Thyroid gland (tissue), 4 donors: ENCODE data around the gene IFT22. TPM values are rescaled to one million over a fixed set of nuclear protein-coding genes. Genes with fewer than 3 reads are reported as not detected.

ENCODE experiments used
- DNase-seq, 2 donors: peaks; one replicate each; pipeline ENCODE4 v3.0.0-alpha.2; 2019
- H3K27ac ChIP-seq, 3 donors: fragments of 200-600 bp; sonication (generic); 1 replicate in 2 of 3; 2 replicates in 1 of 3; pipeline ENCODE4 v1.5.1; 2016 to 2019; ENCODE audit warnings: mild to moderate bottlenecking in 1 of 3, moderate library complexity in 1 of 3
- H3K27me3 ChIP-seq: fragments of 200-600 bp; sonication (generic); one replicate; pipeline ENCODE4 v1.5.1; 2019
- H3K36me3 ChIP-seq, 2 donors: fragments of 200-600 bp; sonication (generic); one replicate each; pipeline ENCODE4 v1.5.1; 2016 to 2019
- H3K4me1 ChIP-seq, 2 donors: fragments of 200-600 bp; sonication (generic); one replicate each; pipeline ENCODE4 v1.5.1; 2017 to 2019
- H3K4me3 ChIP-seq, 3 donors: fragments of 200-600 bp; sonication (generic); replicated peaks in 1 of 3; 1 replicate in 2 of 3; 2 replicates in 1 of 3; pipeline ENCODE4 v1.5.1; 2016; ENCODE audit warnings: mild to moderate bottlenecking in 1 of 3
- H3K9me3 ChIP-seq: fragments of 200-600 bp; sonication (generic); one replicate; pipeline ENCODE4 v1.5.1; 2017
- POLR2A ChIP-seq, 2 donors: fragments of 450-650 bp; IDR thresholded peaks; one replicate each; pipeline ENCODE4 v1.6.1; 2017; ENCODE audit warnings: antibody characterized with exemption in 2 of 2, mild to moderate bottlenecking in 2 of 2, moderate library complexity in 1 of 2
- WGBS, 2 donors: methylation state at CpG; one replicate each; pipeline ENCODE4 v1.1.5; 2017; 5-methylcytosine and 5-hydroxymethylcytosine counted together
- intact Hi-C: fragments of 100-400 bp; cut with DNase I; formaldehyde crosslinking; loops from one replicate; pipeline ENCODE4 v1.15.1; 2023
- total RNA-seq, 4 donors: library from RNA; depleted of rRNA; stranded (reverse); fragments of >200 nt; gene quantifications; one replicate each; pipeline ENCODE4 v1.2.3, GENCODE V29; 2016
- TF ChIP-seq, protein P1 (sequence below), 6 experiments: fragments of 200-600 bp in 3 of 6; fragments of 450-650 bp in 3 of 6; sonication (generic) in 3 of 6; IDR thresholded peaks; one replicate each; pipeline ENCODE4 v1.5.1; 2016 to 2019; ENCODE audit warnings: antibody characterized with exemption in 6 of 6, mild to moderate bottlenecking in 2 of 6, inconsistent platforms in 1 of 6, moderate library complexity in 1 of 6

Gene IFT22
- total RNA-seq, 4 donors from 2014 or later = 48.2 to 57.2 (median 55.4) TPM

DNA sequence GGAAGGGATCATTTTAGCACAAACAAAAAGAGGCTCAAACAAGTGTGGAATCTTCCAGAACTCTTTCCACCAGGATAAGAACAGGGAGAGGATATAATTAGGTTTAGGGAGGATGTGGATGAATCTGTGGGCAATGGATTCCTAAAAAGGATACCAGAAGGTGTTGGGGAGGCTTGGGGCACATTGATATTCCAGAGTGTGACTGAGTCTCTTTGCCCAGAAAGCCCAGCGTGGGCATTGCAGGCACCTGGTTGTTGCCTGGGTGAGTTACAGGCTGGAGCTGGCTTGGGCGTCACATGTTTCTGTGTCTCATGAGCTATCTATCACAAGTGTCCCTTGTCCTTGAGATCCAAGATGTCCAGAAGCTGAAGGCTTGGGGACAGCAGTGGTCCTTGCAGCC lies 44.3 kb upstream of the IFT22 start:
- H3K27me3 ChIP-seq = no peaks in the 10 kb centered on the region
- intact Hi-C loops = loop anchor here (10.0 kb wide), 1 partner anchor 49 kb away; no protein-coding TSS in a partner anchor
- 89 to 100% methylated on average over 2 of the region's 2 CpGs for WGBS, 2 donors

DNA sequence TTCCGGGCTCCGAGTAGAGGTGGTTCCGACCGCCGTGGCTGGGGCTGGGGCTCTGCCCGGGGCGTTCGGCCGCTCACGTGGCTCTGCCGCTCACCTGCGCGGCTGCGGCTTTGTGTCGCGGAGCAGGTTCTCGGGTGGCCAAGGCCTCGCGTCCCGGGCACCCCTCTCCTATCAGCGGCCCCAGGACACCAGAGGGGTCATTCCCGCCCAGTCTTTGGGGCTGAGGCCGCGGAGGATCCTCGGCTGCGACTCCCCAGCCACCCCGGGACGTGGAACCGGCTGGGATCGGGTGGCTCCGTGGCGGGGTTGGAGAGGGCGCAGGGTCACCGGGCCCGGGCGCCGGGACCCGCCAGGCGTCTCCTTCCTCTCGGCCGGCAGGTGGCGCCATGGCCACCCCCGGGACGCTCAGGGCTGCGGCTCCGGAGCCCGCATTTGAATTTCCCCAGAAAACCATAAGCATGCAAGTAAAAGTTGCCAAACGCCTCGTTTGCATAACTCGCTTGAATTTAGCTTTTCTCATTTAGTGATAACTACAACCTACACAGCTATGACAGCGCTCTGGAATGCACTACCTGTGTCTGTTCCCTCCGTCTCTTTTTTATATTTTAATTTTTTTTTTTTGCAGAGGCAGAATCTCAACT lies 42.2 kb upstream of the IFT22 start:
- no peak for TF ChIP-seq POLR2A (IDR thresholded peaks at IDR 0.05)
- TF ChIP-seq, protein P1, sequence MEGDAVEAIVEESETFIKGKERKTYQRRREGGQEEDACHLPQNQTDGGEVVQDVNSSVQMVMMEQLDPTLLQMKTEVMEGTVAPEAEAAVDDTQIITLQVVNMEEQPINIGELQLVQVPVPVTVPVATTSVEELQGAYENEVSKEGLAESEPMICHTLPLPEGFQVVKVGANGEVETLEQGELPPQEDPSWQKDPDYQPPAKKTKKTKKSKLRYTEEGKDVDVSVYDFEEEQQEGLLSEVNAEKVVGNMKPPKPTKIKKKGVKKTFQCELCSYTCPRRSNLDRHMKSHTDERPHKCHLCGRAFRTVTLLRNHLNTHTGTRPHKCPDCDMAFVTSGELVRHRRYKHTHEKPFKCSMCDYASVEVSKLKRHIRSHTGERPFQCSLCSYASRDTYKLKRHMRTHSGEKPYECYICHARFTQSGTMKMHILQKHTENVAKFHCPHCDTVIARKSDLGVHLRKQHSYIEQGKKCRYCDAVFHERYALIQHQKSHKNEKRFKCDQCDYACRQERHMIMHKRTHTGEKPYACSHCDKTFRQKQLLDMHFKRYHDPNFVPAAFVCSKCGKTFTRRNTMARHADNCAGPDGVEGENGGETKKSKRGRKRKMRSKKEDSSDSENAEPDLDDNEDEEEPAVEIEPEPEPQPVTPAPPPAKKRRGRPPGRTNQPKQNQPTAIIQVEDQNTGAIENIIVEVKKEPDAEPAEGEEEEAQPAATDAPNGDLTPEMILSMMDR (IDR thresholded peaks at IDR 0.05) = peak; percentile 62 to 91 (median 82)
- Histone ChIP-seq H3K27ac (no peak overlapping the region), H3K36me3 (no peaks in the 10 kb centered on the region), H3K4me1 (peaks cover 0 to 20% of the 10 kb centered on the region in 2 donors), H3K27me3 (no peaks in the 10 kb centered on the region), H3K4me3 (peak overlapping the region in 2 of 3 donors; percentile 7 to 39), H3K9me3 (no peaks in the 10 kb centered on the region)
- intact Hi-C loops = loop anchor here (5.0 to 10.0 kb wide), 2 partner anchors 51 to 173 kb away; no protein-coding TSS in a partner anchor
- 3 to 5% methylated on average over 20 to 29 of the region's 52 CpGs for WGBS, 2 donors
- peak; percentile 67 to 68 for DNase-seq

More for the DNA sequence above, 44.3 kb upstream of the IFT22 start:
- Histone ChIP-seq H3K27ac (no peak overlapping the region), H3K4me1 (peaks cover 0 to 20% of the 10 kb centered on the region in 2 donors), H3K4me3 (no peak overlapping the region), H3K9me3 (no peaks in the 10 kb centered on the region), H3K36me3 (no peaks in the 10 kb centered on the region)
- DNase-seq = no peak
- TF ChIP-seq, protein P1 (IDR thresholded peaks at IDR 0.05) = no peak
- no peak for TF ChIP-seq POLR2A (IDR thresholded peaks at IDR 0.05)

DNA sequence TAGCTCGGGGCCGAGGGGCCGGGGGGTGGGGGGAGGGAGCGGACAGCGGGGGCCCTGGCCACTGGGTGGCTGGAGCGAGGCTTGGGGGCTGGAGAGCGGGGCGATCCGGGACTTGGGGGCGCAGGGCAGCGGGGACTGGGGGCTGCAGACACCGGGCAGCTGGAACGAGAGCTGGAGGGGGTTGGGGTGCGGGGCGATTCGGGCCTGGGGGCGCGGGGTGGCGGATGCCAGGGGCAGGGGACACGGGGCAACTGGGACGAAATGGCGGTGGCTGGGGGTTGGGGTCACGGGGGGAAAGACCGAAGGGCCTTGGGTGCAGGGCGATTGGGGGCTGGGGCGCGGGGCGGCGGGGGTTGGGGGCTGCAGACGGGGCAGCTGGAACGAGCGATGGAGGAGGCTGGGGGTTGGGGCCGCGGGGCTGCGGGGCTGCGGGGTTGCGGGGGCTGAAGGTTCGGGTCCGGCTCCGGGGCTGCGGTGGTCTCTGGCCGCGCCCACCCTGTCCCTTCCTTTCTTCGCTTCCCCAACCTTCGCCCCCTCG lies 41.7 kb upstream of the IFT22 start:
- Histone ChIP-seq H3K27me3 (no peaks in the 10 kb centered on the region), H3K36me3 (no peaks in the 10 kb centered on the region), H3K4me3 (peak overlapping the region in 2 of 3 donors; percentile 7 to 39), H3K9me3 (no peaks in the 10 kb centered on the region), H3K4me1 (peaks cover 0 to 20% of the 10 kb centered on the region in 2 donors), H3K27ac (no peak overlapping the region)
- no peak for TF ChIP-seq POLR2A (IDR thresholded peaks at IDR 0.05)
- TF ChIP-seq, protein P1 (IDR thresholded peaks at IDR 0.05) = no peak
- no peak for DNase-seq
- intact Hi-C loops = loop anchor here (5.0 to 10.0 kb wide), 2 partner anchors 52 to 174 kb away; no protein-coding TSS in a partner anchor
- WGBS, 2 donors = 0% methylated on average over 8 of the region's 46 CpGs

DNA sequence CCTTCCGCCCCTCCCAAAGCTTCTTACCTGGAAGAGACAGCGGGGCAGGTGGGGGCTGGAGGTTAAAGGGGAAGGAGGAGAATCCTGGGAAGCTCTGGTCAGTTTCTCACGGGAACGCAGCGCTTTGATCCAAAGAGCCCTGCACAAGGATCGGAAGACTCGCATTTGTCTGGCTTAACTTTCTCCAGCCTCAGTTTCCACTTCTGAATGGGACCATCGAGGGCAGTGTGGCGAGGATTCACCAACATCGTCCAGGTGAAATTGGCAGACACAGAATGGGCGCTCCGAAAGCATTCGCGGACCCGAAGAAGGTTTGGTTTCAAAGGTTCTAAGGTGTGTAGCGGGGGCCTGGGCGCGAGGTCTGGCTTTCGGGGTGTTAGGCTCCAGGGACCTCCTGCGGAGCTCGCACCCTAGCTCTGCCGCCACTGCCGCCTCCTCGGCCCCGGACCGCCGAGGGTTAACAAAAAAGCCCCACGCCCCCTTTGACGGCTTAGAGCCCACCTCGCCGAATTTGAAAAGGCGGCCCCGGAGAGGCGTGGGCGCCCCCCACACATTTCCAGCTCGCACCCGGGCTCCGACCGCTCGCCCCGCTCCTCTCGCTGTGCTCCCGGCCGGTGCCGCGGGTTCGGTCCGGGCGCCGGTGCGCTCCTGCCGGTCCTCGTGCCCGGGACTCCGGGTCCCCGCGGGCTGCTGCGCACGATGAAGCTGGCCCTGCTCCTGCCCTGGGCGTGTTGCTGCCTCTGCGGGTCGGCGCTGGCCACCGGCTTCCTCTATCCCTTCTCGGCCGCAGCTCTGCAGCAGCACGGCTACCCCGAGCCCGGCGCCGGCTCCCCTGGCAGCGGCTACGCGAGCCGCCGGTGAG lies 41.0 kb upstream of the IFT22 start, which contains the start of gene COL26A1:
COL26A1 (plus strand) TSS at position 542 of the 862 bp plus-strand sequence; CDS start at position 700, 158 bp downstream.
- no peak within 1 kb of the TSS for H3K27ac ChIP-seq
- 13 to 41% methylated on average over 20 to 56 of the region's 76 CpGs for WGBS, 2 donors
- H3K4me1 ChIP-seq = peaks cover 0 to 20% of the 10 kb centered on the region in 2 donors
- no peaks in the 10 kb centered on the region for H3K27me3 ChIP-seq
- H3K9me3 ChIP-seq = no peaks in the 10 kb centered on the region
- peak within 1 kb of the TSS in 2 of 3 donors; percentile 7 to 39 for H3K4me3 ChIP-seq
- intact Hi-C loops = loop anchor here (5.0 to 10.0 kb wide), 2 partner anchors 52 to 175 kb away; no protein-coding TSS in a partner anchor
- DNase-seq = peak; percentile 46 to 50
- TF ChIP-seq POLR2A (IDR thresholded peaks at IDR 0.05) = no peak
- TF ChIP-seq, protein P1 (IDR thresholded peaks at IDR 0.05) = no peak
- H3K36me3 ChIP-seq = no peaks in the 10 kb centered on the region
